ENCODE data around the gene SH3RF3. TPM values are rescaled to one million over a fixed set of nuclear protein-coding genes. Genes with fewer than 3 reads are reported as not detected.

Gene SH3RF3
- total RNA-seq, 1 experiment from 2014 or later: 21.7 TPM

GRCh38 chr2:109442715-109443319 is 313.8 kb downstream of the SH3RF3 start:
- no peak for DNase-seq (ENCODE audit: unreplicated experiment)
- no peaks in the 10 kb centered on the region for H3K27me3 Mint-ChIP-seq (ENCODE audit: insufficient read depth, unreplicated experiment)
- ChIA-PET POLR2A (no interaction called here), CTCF (interaction anchor here (0.6 kb wide), 1 partner anchor 118 kb away, joined by 3 read pairs; no protein-coding TSS in a partner anchor)
- BruUV-seq (replicated peaks): no TSS peak
- H3K36me3 Mint-ChIP-seq (ENCODE audit: insufficient read depth, unreplicated experiment): peaks cover 32% of the 10 kb centered on the region
- TF ChIP-seq CTCF (IDR thresholded peaks at IDR 0.05; ENCODE audit: unreplicated experiment): no peak
- no peak overlapping the region for H3K27ac Mint-ChIP-seq (ENCODE audit: low read depth, unreplicated experiment)
- H3K9me3 Mint-ChIP-seq (ENCODE audit: unreplicated experiment): peaks cover 48% of the 10 kb centered on the region
- intact Hi-C loops (cut with micrococcal nuclease): no loop called here
- no peaks in the 10 kb centered on the region for H3K4me1 Mint-ChIP-seq (ENCODE audit: insufficient read depth, unreplicated experiment)
- no peak overlapping the region for H3K4me3 Mint-ChIP-seq (ENCODE audit: unreplicated experiment)

DNA sequence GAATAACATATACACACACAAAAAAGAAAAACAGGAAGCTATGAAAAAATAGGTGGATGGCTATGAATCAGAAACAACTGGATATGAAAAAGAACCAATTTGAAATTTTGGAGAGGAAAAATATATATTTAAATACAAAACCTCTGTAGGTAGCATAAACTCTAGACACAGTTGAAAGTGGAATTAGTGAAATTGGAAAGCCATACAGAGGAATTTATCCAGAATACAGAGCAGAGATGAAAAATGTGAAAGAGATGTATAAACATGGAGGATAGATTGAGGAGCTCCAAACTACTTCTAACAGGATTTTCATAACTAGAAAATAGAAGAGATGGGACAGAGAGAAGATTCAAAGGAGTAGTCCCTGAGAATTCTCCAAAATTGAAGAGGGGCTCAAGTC is 315.9 kb downstream of the SH3RF3 start:
- Mint-ChIP-seq H3K27me3 (ENCODE audit: insufficient read depth, unreplicated experiment) (no peaks in the 10 kb centered on the region), H3K9me3 (ENCODE audit: unreplicated experiment) (peaks cover 43% of the 10 kb centered on the region), H3K4me3 (ENCODE audit: unreplicated experiment) (no peak overlapping the region), H3K36me3 (ENCODE audit: insufficient read depth, unreplicated experiment) (peaks cover 38% of the 10 kb centered on the region), H3K27ac (ENCODE audit: low read depth, unreplicated experiment) (no peak overlapping the region), H3K4me1 (ENCODE audit: insufficient read depth, unreplicated experiment) (no peaks in the 10 kb centered on the region)
- intact Hi-C loops (cut with micrococcal nuclease): no loop called here
- BruUV-seq (replicated peaks): no TSS peak
- CTCF ChIA-PET: interaction anchor here (0.7 kb wide), 1 partner anchor 317 kb away, joined by 4 read pairs; no protein-coding TSS in a partner anchor
- no peak for TF ChIP-seq CTCF (IDR thresholded peaks at IDR 0.05; ENCODE audit: unreplicated experiment)
- DNase-seq (ENCODE audit: unreplicated experiment): no peak
- POLR2A ChIA-PET: no interaction called here

DNA sequence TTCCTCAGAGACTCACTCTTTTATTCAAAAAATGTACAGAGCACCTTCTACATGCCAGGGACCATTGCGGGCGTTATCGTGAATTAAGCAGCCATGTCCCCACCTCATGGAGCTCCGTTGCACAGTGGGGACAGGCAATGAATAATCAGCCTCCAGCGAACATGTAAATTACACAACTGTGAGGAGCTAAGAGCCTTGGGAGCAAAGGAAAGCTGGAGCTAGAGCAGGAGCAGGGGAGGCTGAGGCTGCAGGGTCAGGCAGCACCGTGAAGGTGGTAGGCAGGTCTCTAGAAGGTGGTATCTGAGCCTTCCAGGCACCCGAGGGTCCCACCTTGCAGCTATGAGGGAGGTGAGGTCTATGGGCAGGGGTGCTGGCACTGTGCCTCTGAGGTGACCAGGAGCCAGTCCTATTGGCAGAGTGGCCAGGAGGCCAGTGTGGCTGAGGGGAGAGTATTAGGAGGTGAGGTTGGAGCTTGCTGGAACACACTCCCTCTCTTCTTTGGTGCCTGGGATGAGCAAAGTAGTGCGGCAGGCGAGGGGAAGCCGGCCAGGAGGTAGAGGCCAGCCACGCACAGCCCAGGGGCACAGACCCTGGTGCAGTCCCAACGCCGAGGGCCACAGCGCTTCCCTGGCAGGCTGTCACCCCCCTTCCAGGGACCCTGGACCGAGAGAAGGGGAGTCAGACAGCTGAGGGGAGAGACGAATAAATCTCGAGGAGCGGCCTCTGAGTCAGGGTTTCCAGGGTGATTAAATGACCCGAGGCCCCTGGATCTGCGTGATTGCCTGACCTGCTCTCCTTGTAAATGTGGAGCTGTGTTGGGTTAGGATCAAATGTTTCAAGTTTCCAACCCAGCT is 317.5 kb downstream of the SH3RF3 start:
- DNase-seq (ENCODE audit: unreplicated experiment): no peak
- peaks cover 33% of the 10 kb centered on the region for H3K36me3 Mint-ChIP-seq (ENCODE audit: insufficient read depth, unreplicated experiment)
- TF ChIP-seq CTCF (IDR thresholded peaks at IDR 0.05; ENCODE audit: unreplicated experiment): no peak
- no peaks in the 10 kb centered on the region for H3K4me1 Mint-ChIP-seq (ENCODE audit: insufficient read depth, unreplicated experiment)
- ChIA-PET CTCF (interaction anchor here (0.5 kb wide), 1 partner anchor 58 kb away, joined by 3 read pairs; no protein-coding TSS in a partner anchor), POLR2A (interaction anchor here (0.5 kb wide), 1 partner anchor 11 kb away, joined by 3 read pairs; no protein-coding TSS in a partner anchor)
- intact Hi-C loops (cut with micrococcal nuclease): no loop called here
- no peak overlapping the region for H3K27ac Mint-ChIP-seq (ENCODE audit: low read depth, unreplicated experiment)
- BruUV-seq (replicated peaks): no TSS peak
- no peaks in the 10 kb centered on the region for H3K27me3 Mint-ChIP-seq (ENCODE audit: insufficient read depth, unreplicated experiment)
- no peak overlapping the region for H3K4me3 Mint-ChIP-seq (ENCODE audit: unreplicated experiment)
- H3K9me3 Mint-ChIP-seq (ENCODE audit: unreplicated experiment): peaks cover 28% of the 10 kb centered on the region

DNA sequence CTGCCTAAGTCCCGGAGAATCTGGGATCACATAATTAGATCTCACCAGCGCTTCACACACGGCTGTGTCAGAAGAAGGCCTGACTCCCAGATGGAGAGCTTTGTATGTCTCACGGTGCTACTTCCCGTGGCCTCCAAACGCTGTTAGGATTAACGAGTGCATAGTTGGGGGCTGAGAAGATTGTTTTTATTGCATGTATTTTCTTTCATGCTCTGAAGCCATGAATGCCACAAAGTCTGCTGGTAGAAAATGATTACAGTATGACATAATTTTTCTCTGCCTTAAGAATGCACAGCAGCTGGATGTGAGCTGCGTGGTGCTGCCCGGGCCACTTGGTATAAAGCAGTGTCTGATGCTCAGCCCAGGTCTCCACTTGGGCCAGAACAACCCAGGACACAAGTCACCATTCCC is 318.3 kb downstream of the SH3RF3 start:
- Mint-ChIP-seq H3K36me3 (ENCODE audit: insufficient read depth, unreplicated experiment) (peaks cover 30% of the 10 kb centered on the region), H3K27me3 (ENCODE audit: insufficient read depth, unreplicated experiment) (no peaks in the 10 kb centered on the region), H3K9me3 (ENCODE audit: unreplicated experiment) (peaks cover 22% of the 10 kb centered on the region), H3K27ac (ENCODE audit: low read depth, unreplicated experiment) (no peak overlapping the region), H3K4me1 (ENCODE audit: insufficient read depth, unreplicated experiment) (no peaks in the 10 kb centered on the region), H3K4me3 (ENCODE audit: unreplicated experiment) (no peak overlapping the region)
- no TSS peak for BruUV-seq (replicated peaks)
- no peak for DNase-seq (ENCODE audit: unreplicated experiment)
- CTCF ChIA-PET: interaction anchor here (1.2 kb wide), 1 partner anchor 24 kb away, joined by 3 read pairs; no protein-coding TSS in a partner anchor
- POLR2A ChIA-PET: interaction anchor here (0.8 kb wide), 1 partner anchor 23 kb away, joined by 4 read pairs; no protein-coding TSS in a partner anchor
- intact Hi-C loops (cut with micrococcal nuclease): no loop called here
- no peak for TF ChIP-seq CTCF (IDR thresholded peaks at IDR 0.05; ENCODE audit: unreplicated experiment)
